ENCODE measurements around the gene THOC6.
"Not testable (repeated sequence)": the region's sequence is repeated elsewhere in the genome, so short reads cannot be mapped to it uniquely, and the experiment has no call there.

DNA sequence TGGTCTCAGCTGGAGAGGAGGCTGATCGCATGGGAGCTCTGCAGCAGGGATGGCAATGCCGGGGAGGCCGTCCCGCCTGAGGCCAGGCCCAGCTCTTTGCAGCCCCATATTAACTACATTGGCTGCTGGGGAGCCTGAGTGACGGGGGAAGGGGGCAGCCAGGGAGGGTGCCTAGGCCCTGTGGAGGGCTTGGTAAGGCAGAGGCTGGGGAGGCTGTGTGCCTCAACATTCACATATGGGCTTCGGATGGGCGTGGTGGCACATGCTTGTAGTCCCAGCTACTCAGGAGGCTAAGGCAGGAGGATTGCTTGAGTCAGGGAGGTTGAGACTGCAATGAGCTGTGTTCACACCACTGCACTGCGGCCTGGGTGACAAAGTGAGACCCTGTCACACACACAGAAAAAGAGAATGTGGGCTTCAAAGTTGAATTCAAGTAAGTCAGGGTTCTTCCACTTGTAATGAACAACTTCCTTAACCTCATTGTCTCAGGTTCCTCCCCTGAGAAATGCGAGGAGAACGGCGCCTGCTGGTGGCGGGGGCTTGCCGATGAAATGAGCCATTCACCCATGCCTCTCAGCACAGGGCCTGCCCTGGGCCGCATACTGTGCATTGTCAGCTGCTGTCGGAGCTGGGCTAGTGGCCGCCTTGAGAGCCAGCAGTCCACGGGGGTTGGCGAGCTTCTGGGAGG, 48.9 kb downstream of the THOC6 start:
- not testable (repeated sequence) for TF ChIP-seq TAF1 (IDR thresholded peaks at IDR 0.05; ENCODE audit: low read depth); RAD21 (conservative IDR thresholded peaks at IDR 0.05); SMC3 (conservative IDR thresholded peaks at IDR 0.05; ENCODE audit: poor library complexity); POLR2AphosphoS5 (IDR thresholded peaks at IDR 0.05); EP300 (conservative IDR thresholded peaks at IDR 0.05; ENCODE audit: poor library complexity, severe bottlenecking)
- TF ChIP-seq, protein P1, sequence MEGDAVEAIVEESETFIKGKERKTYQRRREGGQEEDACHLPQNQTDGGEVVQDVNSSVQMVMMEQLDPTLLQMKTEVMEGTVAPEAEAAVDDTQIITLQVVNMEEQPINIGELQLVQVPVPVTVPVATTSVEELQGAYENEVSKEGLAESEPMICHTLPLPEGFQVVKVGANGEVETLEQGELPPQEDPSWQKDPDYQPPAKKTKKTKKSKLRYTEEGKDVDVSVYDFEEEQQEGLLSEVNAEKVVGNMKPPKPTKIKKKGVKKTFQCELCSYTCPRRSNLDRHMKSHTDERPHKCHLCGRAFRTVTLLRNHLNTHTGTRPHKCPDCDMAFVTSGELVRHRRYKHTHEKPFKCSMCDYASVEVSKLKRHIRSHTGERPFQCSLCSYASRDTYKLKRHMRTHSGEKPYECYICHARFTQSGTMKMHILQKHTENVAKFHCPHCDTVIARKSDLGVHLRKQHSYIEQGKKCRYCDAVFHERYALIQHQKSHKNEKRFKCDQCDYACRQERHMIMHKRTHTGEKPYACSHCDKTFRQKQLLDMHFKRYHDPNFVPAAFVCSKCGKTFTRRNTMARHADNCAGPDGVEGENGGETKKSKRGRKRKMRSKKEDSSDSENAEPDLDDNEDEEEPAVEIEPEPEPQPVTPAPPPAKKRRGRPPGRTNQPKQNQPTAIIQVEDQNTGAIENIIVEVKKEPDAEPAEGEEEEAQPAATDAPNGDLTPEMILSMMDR (IDR thresholded peaks at IDR 0.05; ENCODE audit: poor library complexity, severe bottlenecking) = not testable (repeated sequence)
